Testis (tissue), 2 donors: ENCODE measurements around the gene OR8D2.

Experiments
- POLR2A ChIP-seq: fragments of 450-650 bp; IDR thresholded peaks from one replicate; pipeline ENCODE4 v1.6.1; 2017; ENCODE audit warnings: antibody characterized with exemption, mild to moderate bottlenecking, moderate library complexity
- TF ChIP-seq, protein P1 (sequence below), 3 experiments: fragments of 450-650 bp in 2 of 3; fragments of 200-600 bp in 1 of 3; sonication (generic) in 1 of 3; IDR thresholded peaks; one replicate each; pipeline ENCODE4 v1.5.1; 2016 to 2019; ENCODE audit warnings: antibody characterized with exemption in 3 of 3, mild to moderate bottlenecking in 2 of 3, moderate library complexity in 1 of 3

DNA sequence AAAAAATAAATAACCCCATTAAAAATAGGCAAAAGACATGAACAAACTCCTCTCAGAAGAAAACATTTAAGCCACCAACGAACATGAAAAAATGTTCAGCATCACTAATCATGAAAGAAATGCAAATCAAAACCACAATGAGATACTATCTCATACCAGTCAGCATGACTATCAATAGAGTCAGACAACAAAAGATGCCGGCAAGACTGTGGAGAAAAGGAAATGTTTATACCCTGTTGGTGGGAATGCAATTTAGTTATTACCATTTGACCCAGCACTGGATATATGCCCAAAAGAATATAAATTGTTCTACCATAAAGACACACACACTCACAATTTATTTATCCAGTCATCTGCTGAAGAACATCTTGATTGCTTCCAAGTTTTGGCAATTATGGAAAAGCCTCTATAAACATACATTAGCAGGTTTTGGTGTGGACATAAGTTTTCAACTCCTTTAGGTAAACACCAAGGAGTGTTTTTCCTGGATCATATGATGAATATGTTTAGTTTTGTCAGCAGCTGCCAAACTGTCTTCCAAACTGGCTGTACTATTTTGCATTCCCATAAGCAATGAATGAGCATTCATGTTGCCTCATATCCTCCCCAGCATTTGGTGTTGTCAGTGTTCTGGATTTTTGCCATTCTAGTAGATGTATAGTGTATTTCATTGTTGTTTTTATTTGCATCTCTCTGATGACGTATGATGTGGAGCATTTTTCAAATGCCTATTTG is 34.2 kb downstream of the OR8D2 start:
- no peak for TF ChIP-seq POLR2A
- TF ChIP-seq, protein P1, sequence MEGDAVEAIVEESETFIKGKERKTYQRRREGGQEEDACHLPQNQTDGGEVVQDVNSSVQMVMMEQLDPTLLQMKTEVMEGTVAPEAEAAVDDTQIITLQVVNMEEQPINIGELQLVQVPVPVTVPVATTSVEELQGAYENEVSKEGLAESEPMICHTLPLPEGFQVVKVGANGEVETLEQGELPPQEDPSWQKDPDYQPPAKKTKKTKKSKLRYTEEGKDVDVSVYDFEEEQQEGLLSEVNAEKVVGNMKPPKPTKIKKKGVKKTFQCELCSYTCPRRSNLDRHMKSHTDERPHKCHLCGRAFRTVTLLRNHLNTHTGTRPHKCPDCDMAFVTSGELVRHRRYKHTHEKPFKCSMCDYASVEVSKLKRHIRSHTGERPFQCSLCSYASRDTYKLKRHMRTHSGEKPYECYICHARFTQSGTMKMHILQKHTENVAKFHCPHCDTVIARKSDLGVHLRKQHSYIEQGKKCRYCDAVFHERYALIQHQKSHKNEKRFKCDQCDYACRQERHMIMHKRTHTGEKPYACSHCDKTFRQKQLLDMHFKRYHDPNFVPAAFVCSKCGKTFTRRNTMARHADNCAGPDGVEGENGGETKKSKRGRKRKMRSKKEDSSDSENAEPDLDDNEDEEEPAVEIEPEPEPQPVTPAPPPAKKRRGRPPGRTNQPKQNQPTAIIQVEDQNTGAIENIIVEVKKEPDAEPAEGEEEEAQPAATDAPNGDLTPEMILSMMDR (IDR thresholded peaks at IDR 0.05): no peak
